CD14-positive monocyte (primary cell): ENCODE measurements around the gene SERPINB8. TPM values are rescaled to one million over a fixed set of nuclear protein-coding genes. Genes with fewer than 3 reads are reported as not detected.
A peak's percentile ranks its signal among the peaks of the same experiment; 100 is the strongest.

Source experiments
- DNase-seq, 3 donors: peaks; one replicate each; pipeline ENCODE4 v3.0.0-alpha.2; 2011 to 2022
- H2AFZ ChIP-seq: 2 replicates; pipeline ENCODE4 v1.6.0; 2012; ENCODE audit warnings: mild to moderate bottlenecking, low read depth, low read length, inconsistent platforms; ENCODE audit not compliant: insufficient read depth, poor library complexity, severe bottlenecking
- H3K27ac ChIP-seq, 2 donors: 1 replicate in 1 of 2; 2 replicates in 1 of 2; pipeline ENCODE4 v1.5.1; 2012 to 2013; ENCODE audit warnings: low read length in 2 of 2, control low read depth in 1 of 2, inconsistent platforms in 1 of 2, low read depth in 1 of 2, mild to moderate bottlenecking in 1 of 2
- H3K27me3 ChIP-seq, 2 donors: one replicate each; pipeline versions ENCODE4 v1.6.0 to v1.6.1; 2011 to 2013; ENCODE audit warnings: low read length in 2 of 2; ENCODE audit not compliant: control insufficient read depth in 2 of 2, insufficient read depth in 2 of 2
- H3K36me3 ChIP-seq, 2 donors: replicated peaks in 1 of 2; 1 replicate in 1 of 2; 2 replicates in 1 of 2; pipeline versions ENCODE4 v1.5.1 to v1.6.1; 2012 to 2013; ENCODE audit warnings: low read length in 2 of 2, control low read depth in 1 of 2, inconsistent platforms in 1 of 2, mild to moderate bottlenecking in 1 of 2; ENCODE audit not compliant: insufficient read depth in 2 of 2, control insufficient read depth in 1 of 2
- H3K4me1 ChIP-seq, 2 donors: 1 replicate in 1 of 2; 2 replicates in 1 of 2; pipeline versions ENCODE4 v1.5.1 to v1.6.1; 2012 to 2013; ENCODE audit warnings: low read length in 2 of 2, control low read depth in 1 of 2, inconsistent platforms in 1 of 2, mild to moderate bottlenecking in 1 of 2, moderate library complexity in 1 of 2; ENCODE audit not compliant: insufficient read depth in 2 of 2, control insufficient read depth in 1 of 2
- H3K4me2 ChIP-seq: replicated peaks from 2 replicates; pipeline ENCODE3; 2012; ENCODE audit warnings: low read length, moderate library complexity, mild to moderate bottlenecking; ENCODE audit not compliant: poor library complexity, severe bottlenecking; ENCODE audit errors: extremely low read depth
- H3K4me3 ChIP-seq, 3 experiments: fragments of 200-600 bp in 1 of 3; sonication (generic) in 1 of 3; replicated peaks in 1 of 3; 1 replicate in 2 of 3; 2 replicates in 1 of 3; pipeline ENCODE4 v1.5.1; 2011 to 2013; ENCODE audit warnings: low read length in 3 of 3, mild to moderate bottlenecking in 3 of 3, control low read depth in 2 of 3, low read depth in 2 of 3, inconsistent platforms in 1 of 3, moderate library complexity in 1 of 3
- H3K79me2 ChIP-seq: 2 replicates; pipeline ENCODE4 v1.6.0; 2012; ENCODE audit warnings: mild to moderate bottlenecking, control low read depth, inconsistent platforms, low read length, moderate library complexity; ENCODE audit not compliant: insufficient read depth
- H3K9ac ChIP-seq: 2 replicates; pipeline ENCODE4 v1.6.0; 2017; ENCODE audit warnings: low read length, mild to moderate bottlenecking; ENCODE audit not compliant: insufficient read depth, poor library complexity, severe bottlenecking
- H3K9me3 ChIP-seq, 2 donors: replicated peaks in 1 of 2; 1 replicate in 1 of 2; 2 replicates in 1 of 2; pipeline versions ENCODE4 v1.5.1 to v1.6.1; 2012 to 2013; ENCODE audit warnings: low read length in 2 of 2, control low read depth in 1 of 2; ENCODE audit not compliant: control insufficient read depth in 1 of 2, insufficient read depth in 1 of 2
- H4K20me1 ChIP-seq: 2 replicates; pipeline ENCODE4 v1.6.0; 2012; ENCODE audit warnings: mild to moderate bottlenecking, low read length, control low read depth, moderate library complexity; ENCODE audit not compliant: insufficient read depth
- H3K27ac Mint-ChIP-seq, 7 donors: one replicate each; pipeline ENCODE4 v1.8.0; 2020; ENCODE audit warnings: mild to moderate bottlenecking in 7 of 7, mixed read lengths in 7 of 7, moderate library complexity in 6 of 7, inconsistent platforms in 2 of 7
- H3K27me3 Mint-ChIP-seq, 3 donors: one replicate each; pipeline ENCODE4 v1.8.0; 2021 to 2022; ENCODE audit warnings: low read depth in 3 of 3, mild to moderate bottlenecking in 3 of 3, mixed read lengths in 3 of 3, moderate library complexity in 3 of 3, inconsistent platforms in 1 of 3
- H3K36me3 Mint-ChIP-seq, 2 donors: one replicate each; pipeline ENCODE4 v1.8.0; 2020; ENCODE audit warnings: mixed read lengths in 2 of 2, inconsistent platforms in 1 of 2, mild to moderate bottlenecking in 1 of 2
- H3K4me1 Mint-ChIP-seq: one replicate; pipeline ENCODE4 v1.8.0; 2020; ENCODE audit warnings: mild to moderate bottlenecking, mixed read lengths
- H3K4me3 Mint-ChIP-seq, 2 donors: one replicate each; pipeline ENCODE4 v1.8.0; 2020; ENCODE audit warnings: mild to moderate bottlenecking in 2 of 2, mixed read lengths in 2 of 2, moderate library complexity in 1 of 2
- H3K9me3 Mint-ChIP-seq, 7 donors: one replicate each; pipeline ENCODE4 v1.8.0; 2020 to 2022; ENCODE audit warnings: mixed read lengths in 7 of 7, mild to moderate bottlenecking in 6 of 7, moderate library complexity in 6 of 7, inconsistent platforms in 2 of 7
- CTCF ChIP-seq: fragments of 200-600 bp; IDR thresholded peaks from one replicate; pipeline ENCODE4 v1.8.0; 2022; ENCODE audit warnings: antibody characterized with exemption, mild to moderate bottlenecking
- WGBS: methylation state at CpG from one replicate; pipeline ENCODE4 v1.1.5; 2013; ENCODE audit warnings: missing lambda C conversion rate; ENCODE audit not compliant: insufficient coverage; 5-methylcytosine and 5-hydroxymethylcytosine counted together
- intact Hi-C, 2 donors: fragments of 100-400 bp; cut with micrococcal nuclease; formaldehyde crosslinking; loops; one replicate each; pipeline versions ENCODE4 v1.15.0 to v1.15.1; 2023
- polyA plus RNA-seq, 3 donors: library from polyadenylated mRNA; depleted of rRNA in 1 of 3; unstranded in 2 of 3; stranded (reverse) in 1 of 3; fragments of 300-500 nt in 2 of 3; fragments of >200 nt in 1 of 3; fragmentation: Illumina TruSeq in 2 of 3; gene quantifications; 1 replicate in 2 of 3; 2 replicates in 1 of 3; pipeline ENCODE4 v1.2.3, GENCODE V29; 2012 to 2021

The SERPINB8 gene
- polyA plus RNA-seq, 3 donors = 30.3 to 141 (median 115) TPM

- no peaks in the 10 kb centered on the region for H3K36me3 ChIP-seq
- peaks cover 21 to 26% of the 10 kb centered on the region in 2 donors for H3K4me1 ChIP-seq
- H3K9me3 Mint-ChIP-seq = no peaks in the 10 kb centered on the region
- no peak overlapping the region for H3K4me3 ChIP-seq
- H3K9ac ChIP-seq = no peak overlapping the region
- peak in 1 of 3 donors; percentile 33 for DNase-seq
- intact Hi-C loops = no loop called here
- no peaks in the 10 kb centered on the region for H4K20me1 ChIP-seq
- peaks cover 29% of the 10 kb centered on the region for H3K4me1 Mint-ChIP-seq
- WGBS = 22% methylated on average over 2 of the region's 5 CpGs
- H3K27me3 Mint-ChIP-seq = peaks cover 0 to 5% (median 0%) of the 10 kb centered on the region in 3 donors
- no peaks in the 10 kb centered on the region for H3K27me3 ChIP-seq
- peak overlapping the region in 3 of 7 donors; percentile 52 to 72 (median 59) for H3K27ac Mint-ChIP-seq
- no peak for TF ChIP-seq CTCF
- peaks cover 5% of the 10 kb centered on the region for H3K79me2 ChIP-seq
- no peak overlapping the region for H3K27ac ChIP-seq
- H3K4me3 Mint-ChIP-seq = no peak overlapping the region
- H2AFZ ChIP-seq = no peak overlapping the region
- H3K36me3 Mint-ChIP-seq = no peaks in the 10 kb centered on the region
- H3K4me2 ChIP-seq = no peak overlapping the region
- H3K9me3 ChIP-seq = no peaks in the 10 kb centered on the region
These were observed 8.4 kb upstream of the SERPINB8 start for GRCh38 chr18:63961435-63961980.

GRCh38 chr18:63962137-63962536 lies 7.7 kb upstream of the SERPINB8 start:
- H3K27ac ChIP-seq = no peak overlapping the region
- Mint-ChIP-seq H3K27me3 (peaks cover 0 to 5% (median 0%) of the 10 kb centered on the region in 3 donors), H3K4me3 (no peak overlapping the region), H3K9me3 (no peaks in the 10 kb centered on the region), H3K27ac (no peak overlapping the region), H3K4me1 (peaks cover 36% of the 10 kb centered on the region), H3K36me3 (no peaks in the 10 kb centered on the region)
- no peaks in the 10 kb centered on the region for H3K9me3 ChIP-seq
- no peak overlapping the region for H3K4me3 ChIP-seq
- H3K4me1 ChIP-seq = peaks cover 27 to 32% of the 10 kb centered on the region in 2 donors
- no peak overlapping the region for H3K9ac ChIP-seq
- no peak overlapping the region for H3K4me2 ChIP-seq
- DNase-seq = peak in 2 of 3 donors; percentile 40 to 47
- peaks cover 5% of the 10 kb centered on the region for H3K79me2 ChIP-seq
- TF ChIP-seq CTCF = no peak
- no peak overlapping the region for H2AFZ ChIP-seq
- H4K20me1 ChIP-seq = no peaks in the 10 kb centered on the region
- no peaks in the 10 kb centered on the region for H3K27me3 ChIP-seq
- no peaks in the 10 kb centered on the region for H3K36me3 ChIP-seq
- WGBS = no CpG with 5 or more reads among the region's 1 CpG
- intact Hi-C loops = loop anchor here in 1 of 2 donors (2.0 kb wide), 1 partner anchor 17 kb away; no protein-coding TSS in a partner anchor
